Adrenal gland (tissue), 5 donors: ENCODE data around the gene CYP8B1.

Source experiments
- CTCF ChIP-seq, 6 experiments: fragments of 450-650 bp in 4 of 6; fragments of 200-600 bp in 2 of 6; sonication (generic) in 1 of 6; IDR thresholded peaks; 1 replicate in 5 of 6; 2 replicates in 1 of 6; pipeline versions ENCODE4 v1.5.1 to v1.8.0; 2016 to 2021; ENCODE audit warnings: antibody characterized with exemption in 6 of 6, mild to moderate bottlenecking in 2 of 6, moderate library complexity in 1 of 6
- POLR2A ChIP-seq, 2 donors: fragments of 450-650 bp; IDR thresholded peaks; one replicate each; pipeline ENCODE4 v1.6.1; 2017; ENCODE audit warnings: antibody characterized with exemption in 2 of 2, mild to moderate bottlenecking in 2 of 2, moderate library complexity in 1 of 2
- donor health status: DM: no; HTN: no; CAD: no.

- TF ChIP-seq CTCF (IDR thresholded peaks at IDR 0.05) (no peak), POLR2A (IDR thresholded peaks at IDR 0.05) (no peak)
Measured at GRCh38 chr3:42886294-42886822, 10.7 kb upstream of the CYP8B1 start.
